HT-29 (cell line): ENCODE results near the gene TMEM273. TPM values are rescaled to one million over a fixed set of nuclear protein-coding genes. Genes with fewer than 3 reads are reported as not detected.

Experiments used
- DNase-seq: peaks from one replicate; pipeline ENCODE4 v3.0.0-alpha.2; 2015; ENCODE audit warnings: low spot score
- total RNA-seq: library from RNA; depleted of rRNA; stranded (reverse); fragments of >200 nt; shearing (Covaris generic); gene quantifications from 2 replicates; pipeline ENCODE4 v1.2.3, GENCODE V29; 2014; rRNA removed

The TMEM273 gene
- total RNA-seq, 1 experiment from 2014 or later = not detected

DNA sequence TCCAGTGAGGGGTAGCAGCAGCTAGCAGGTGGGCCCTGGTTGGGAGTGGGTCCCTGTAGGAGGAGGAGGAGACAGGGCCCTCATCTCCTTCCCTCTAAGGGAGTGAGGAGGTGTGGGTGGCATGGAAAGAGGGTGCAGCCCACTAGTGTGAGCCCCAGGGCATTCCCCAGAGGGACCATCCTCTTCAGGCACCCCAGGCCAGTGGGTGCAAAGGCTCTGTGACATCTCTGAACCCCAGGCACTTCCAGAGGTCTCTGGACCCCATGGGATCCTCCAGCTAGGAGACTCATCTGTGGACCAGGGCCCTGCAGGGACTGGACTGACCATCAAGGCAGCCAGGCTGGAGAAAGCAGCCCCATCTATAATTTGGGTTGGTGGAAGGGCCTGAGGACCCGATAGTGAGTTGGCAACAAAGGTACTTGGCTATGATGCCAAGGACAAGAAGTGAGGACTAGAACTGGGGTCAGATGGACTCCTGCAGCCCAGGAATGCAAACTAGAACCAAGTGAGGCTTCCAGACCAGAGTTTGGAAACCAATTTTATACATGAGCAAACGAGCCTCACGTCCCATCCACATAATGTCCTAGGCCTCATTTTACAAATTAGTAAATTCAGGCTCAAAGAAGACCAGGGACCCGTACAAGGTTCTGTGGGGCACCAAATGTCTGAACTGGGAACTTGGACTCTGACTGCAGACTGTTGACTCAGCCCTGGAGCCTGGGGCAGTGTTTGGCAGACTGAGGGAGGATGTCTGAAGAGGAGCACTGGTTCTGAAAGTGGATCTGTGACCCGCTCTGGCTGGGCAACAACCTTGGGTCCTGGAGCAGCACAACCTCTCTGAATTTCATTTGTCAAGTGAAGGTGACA lies 71.4 kb downstream of the TMEM273 start:
- DNase-seq = no peak

DNA sequence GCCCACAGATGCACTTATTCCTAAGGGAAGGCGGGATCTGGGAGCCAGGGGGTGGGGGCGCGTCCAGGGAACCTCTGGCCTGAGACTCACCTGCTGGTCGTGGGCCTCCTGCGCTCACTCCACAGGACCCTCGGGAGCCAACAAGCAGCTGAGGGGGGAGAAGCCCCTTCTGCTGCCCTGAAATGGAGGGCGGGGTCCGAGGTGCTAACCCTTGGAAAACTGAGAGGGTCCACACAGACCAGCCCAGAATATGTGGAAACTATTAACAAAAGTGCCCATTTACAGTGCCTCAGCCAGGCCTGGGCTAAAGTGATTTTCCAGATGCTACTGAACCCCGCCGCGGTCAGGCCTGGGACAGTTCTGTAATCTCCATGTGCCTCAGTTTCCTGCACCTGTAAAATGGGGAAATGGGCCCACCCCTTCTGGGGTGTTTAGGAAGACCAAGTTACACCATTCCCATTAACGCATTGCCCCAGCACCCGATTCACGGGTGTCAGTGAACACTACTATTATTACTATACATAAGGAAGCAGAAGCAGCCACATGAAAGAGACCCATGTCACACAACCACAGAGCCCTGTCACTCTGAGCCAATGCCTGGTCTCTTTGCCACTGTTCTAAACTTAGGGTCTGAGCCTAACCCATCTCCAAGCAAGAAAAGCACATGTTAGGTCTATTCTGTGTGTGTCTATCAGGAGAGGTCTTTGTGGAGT lies 72.2 kb downstream of the TMEM273 start:
- no peak for DNase-seq

DNA sequence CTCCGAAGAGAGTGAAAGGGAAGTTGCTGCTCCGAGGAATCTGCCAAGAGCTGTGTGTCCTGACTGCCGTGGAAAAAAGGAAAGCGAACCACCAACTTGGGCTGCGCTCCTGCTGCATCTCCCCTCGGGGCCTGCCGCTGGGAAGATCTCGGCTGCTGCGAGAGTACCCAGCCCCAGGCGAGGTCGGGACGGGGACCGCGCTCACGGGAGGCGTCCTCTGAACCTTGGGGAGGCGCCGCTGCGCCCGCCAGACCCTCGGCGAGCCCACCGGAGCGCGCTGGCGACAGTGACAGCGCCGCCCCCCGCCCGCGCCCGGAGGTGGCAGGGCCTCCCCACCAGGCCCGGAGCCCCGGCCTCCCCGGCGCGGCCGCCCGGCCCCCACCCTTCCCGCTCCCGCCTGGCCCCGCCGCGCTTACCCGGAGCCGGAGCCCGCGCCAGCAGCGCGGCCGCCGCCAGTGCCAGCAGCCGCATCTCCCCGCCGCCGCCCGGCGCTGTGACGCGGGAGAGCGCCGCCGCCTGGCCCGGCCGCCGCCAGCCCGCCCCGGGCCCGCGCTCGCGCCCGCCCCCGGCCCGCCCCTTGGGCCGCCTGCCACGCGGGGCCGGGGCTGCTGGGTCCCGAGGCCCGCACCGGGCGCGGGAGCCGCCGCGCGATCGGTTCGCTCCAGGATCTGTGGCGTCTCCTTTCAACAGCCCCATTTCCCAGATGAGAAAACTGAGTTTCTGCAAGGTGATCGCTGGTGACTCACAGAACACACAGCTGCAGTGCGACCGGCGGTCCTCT lies 73.0 kb downstream of the TMEM273 start, which contains the start of gene VSTM4:
Gene VSTM4, minus strand, starts transcription at position 508 of the 781 bp plus-strand sequence. Its CDS starts 37 bp downstream, at position 471.
- no peak for DNase-seq

DNA sequence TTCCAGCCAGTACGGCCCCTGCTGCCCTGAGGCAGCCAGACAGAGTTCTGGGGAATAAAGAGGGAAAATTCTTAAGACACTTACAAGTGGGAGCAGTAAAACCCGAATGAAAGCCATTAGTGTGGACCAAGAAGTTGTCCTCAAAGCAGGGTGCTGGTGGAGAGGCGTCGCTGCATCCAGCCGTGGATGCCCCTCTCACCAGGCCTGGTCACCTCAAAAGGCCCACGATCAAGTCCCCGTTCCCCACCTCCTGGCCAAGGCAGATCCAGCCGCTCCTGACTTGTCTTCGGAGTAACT lies 73.5 kb downstream of the TMEM273 start:
- DNase-seq = no peak

DNA sequence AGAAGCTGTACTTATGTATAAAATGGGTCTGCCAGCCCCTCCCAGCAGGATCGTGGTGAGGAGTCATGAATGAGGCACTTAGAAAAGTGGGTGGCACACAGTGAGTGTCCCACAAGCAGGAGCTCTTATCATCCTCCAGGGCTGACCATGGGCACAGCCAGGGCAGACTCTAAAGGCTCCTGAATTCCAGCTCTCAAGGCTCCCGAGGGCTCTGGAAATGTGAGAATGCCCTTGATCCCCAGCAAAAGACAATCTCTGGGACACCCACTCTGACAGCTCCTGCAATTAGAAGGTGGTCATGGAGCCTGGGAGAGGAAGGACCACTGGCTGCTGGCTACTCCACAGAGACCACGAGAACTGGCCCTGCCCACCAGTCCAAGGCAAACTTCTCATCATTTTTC lies 74.5 kb downstream of the TMEM273 start:
- no peak for DNase-seq

- no peak for DNase-seq
These were observed 75.3 kb downstream of the TMEM273 start for GRCh38 chr10:49112851-49113250.

DNA sequence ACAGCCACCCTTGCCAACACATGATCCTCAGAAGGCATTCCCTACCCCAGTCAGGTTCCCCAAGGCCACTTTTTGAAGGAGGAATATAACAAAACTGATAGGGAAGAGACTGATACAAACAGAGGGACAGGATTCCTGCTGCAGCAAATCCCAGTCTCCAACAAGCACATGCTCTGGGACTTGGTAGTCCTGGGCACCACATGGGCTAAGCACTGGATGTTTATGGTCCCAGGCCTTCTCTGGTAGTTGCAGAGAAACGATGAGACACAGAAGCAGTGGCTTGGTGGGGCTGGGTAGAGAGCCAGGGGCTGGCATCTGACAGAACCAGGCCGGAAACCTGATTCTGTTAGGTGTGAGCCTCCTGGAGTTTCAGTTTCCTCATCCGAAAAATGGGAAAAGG lies 76.1 kb downstream of the TMEM273 start:
- DNase-seq = no peak

GRCh38 chr10:49111320-49111698 lies 76.9 kb downstream of the TMEM273 start:
- DNase-seq = no peak

DNA sequence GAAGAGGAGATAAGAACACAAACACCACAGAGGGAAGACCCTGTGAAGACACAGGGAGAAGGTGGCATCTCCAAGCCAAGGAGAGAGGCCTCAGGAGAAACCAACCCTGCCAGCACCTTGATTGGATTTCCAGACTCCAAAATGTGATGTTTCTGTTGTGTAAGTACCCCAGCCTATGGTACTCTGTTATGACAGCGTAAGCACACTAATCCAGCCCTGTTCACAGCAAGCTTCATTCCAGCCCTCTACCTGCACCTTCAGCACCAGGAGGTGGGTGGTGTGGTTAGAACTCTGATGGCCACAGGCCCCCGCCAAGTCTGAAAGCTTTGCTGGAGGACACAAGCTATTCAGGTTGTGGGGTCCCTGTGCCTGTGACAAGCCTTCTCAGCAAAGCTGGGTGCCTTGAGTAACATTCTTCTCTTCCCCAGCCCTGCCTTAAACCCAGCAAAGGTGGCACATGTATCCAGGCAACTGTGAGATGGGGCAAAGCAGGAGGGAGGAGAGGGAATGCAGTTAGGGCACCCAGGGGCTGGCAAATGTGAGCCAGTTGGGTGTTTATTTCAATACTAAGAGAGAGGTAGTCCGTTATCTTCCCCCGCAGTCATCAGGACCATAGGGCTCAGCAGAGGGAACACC lies 77.4 kb downstream of the TMEM273 start:
- no peak for DNase-seq

DNA sequence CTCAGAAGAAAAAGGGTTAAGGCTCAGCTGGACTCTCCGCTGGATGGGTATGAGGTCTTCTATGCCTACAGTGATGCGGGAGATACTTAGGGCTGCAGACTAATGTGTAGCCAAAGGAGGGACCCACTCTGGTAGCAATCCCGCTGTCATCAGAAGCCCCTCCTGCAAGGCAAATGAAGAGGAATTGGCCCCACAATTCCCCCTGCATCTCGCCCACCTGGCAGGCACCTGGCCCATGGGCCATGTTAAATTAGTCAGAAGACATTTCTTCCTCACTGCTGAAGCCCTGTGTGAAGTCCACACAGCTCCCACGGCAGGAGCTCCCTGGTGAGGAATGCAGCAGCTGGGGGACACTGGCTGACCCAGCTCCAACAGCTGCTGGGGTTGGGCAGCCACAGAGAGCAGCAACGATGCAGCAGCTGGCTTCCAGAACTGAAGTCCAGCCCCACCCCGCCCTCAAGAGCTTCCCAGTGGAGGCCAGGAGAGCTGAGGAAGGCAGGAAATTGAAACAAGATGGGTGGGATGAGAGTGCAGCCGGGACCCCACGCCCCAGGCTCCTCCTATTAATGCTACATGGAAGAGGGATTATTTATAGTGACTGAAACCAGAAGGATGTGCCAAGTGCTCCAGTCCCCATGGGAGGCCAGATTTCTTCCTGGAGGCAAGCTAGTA lies 78.4 kb downstream of the TMEM273 start:
- DNase-seq = no peak

DNA sequence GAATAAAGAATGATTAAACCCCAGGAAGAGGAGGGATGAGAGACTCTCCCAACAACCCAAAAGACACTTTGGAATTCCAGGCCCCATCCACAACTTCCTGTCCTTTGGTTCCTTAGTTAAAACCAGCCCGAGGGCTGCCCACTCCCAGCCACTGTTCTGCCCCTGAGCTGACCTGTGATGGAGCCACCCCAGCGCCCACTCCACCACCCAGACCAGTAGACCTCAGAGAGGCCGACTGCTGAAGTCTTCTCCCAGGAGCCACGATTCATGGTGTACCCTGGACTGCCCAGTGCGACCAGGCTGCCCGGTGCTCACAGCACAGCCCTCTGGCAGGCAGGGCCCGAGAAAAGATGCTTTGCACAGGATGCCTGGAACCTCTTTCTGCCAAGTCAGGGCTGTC lies 79.5 kb downstream of the TMEM273 start:
- no peak for DNase-seq

DNA sequence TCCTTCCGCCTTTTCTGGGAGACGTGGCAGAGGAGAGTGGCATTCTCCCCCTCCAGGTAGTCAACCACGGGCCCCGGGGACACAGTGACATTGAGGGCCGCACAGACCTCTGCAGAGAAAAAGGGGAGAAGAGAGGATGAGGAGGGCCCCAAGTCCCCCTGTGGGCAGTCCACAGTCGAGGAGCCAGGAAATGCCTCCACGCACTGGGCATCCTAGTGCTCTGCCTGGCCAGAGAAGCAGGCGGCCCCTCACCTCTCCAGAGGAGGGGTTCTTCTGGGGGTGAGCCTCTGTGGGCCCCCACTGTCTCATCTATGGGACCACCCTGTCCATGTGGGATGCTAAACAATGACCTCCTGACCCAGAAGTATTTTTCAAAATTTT lies 80.3 kb downstream of the TMEM273 start:
- DNase-seq = no peak

GRCh38 chr10:49107111-49107886 lies 80.9 kb downstream of the TMEM273 start:
- DNase-seq = no peak

DNA sequence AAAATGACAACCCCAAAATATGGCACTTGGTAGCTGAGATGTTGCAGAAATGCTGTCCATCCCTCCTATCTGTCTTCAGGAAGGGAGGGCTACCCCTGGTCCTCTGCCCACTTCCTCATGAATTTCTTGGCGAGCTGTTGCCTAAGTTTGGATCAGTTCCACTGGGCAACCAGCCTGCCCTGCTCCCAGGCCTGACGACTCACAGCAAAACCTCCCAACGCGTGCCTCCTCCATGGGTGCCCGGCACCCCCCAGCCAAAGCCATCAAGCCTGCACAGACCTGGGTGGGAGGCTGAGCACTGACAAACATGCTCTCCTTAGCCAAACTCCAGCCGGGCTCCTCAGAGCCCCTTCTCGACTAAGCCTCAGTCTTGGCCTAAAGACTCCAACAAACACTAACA lies 81.7 kb downstream of the TMEM273 start:
- no peak for DNase-seq

DNA sequence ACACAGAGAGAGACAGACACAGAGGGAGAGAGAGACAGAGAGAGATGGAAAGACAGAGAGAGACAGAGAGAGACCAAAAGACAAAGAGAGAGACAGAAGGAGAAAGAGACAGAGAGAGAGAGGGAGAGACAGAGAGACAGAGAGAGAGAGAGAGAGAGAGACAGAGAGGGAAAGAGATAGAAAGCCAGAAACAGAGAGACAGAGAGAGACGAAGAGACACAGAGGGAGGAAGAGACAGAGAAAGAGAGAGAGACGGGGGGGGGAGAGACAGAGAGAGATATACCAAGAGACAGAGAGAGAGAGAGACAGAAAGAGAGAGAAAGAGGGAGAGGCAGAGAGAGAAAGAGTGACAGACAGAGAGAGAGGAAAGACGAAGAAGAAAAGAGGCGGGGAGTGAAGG lies 83.1 kb downstream of the TMEM273 start:
- no peak for DNase-seq

Other genes starting within 250 kb of the TMEM273 start
- not detected in 2 replicates for gene LRRC18, start 248.6 kb downstream of the TMEM273 start, total RNA-seq
- gene VSTM4, start 72.9 kb downstream of the TMEM273 start, total RNA-seq = not detected in 2 replicates
- not detected in 2 replicates for gene FAM170B, start 54.4 kb downstream of the TMEM273 start, total RNA-seq
- gene C10orf71, start 110.8 kb upstream of the TMEM273 start, total RNA-seq = not detected in 2 replicates
- not detected in 2 replicates for gene DRGX, start 207.7 kb upstream of the TMEM273 start, total RNA-seq